Measurements from ENCODE around the gene UBE2Z.
"Not testable (repeated sequence)": the region's sequence is repeated elsewhere in the genome, so short reads cannot be mapped to it uniquely, and the experiment has no call there.

The UBE2Z gene

DNA sequence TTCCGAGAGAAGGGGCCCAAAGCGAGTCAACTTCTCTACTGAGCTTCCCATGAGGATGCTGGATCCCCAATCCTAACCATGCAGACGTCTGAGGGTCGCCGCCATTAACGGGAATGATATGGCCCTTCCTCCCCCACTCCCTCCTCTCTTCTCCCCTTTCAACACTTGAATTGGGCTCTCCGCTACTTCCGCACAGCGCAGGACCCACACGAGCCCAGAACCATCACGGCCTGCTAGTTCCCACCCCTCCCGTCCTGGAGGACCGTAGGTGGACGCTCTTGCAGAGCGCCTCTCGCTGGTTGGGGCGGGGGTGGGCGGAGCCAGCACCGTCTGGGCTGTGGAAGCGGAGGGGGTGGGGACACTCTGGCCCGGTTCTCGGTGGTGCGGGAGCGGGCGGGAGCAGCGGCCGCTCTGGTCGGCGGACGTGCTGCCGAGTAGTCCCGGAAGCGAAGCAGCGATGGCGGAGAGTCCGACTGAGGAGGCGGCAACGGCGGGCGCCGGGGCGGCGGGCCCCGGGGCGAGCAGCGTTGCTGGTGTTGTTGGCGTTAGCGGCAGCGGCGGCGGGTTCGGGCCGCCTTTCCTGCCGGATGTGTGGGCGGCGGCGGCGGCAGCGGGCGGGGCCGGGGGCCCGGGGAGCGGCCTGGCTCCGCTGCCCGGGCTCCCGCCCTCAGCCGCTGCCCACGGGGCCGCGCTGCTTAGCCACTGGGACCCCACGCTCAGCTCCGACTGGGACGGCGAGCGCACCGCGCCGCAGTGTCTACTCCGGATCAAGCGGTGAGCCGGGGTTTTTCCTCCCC lies at the start of gene UBE2Z:
UBE2Z (plus strand) TSS at position 361 of the 797 bp plus-strand sequence; CDS start at position 458, 97 bp downstream.
- peak; percentile 80 for DNase-seq

DNA sequence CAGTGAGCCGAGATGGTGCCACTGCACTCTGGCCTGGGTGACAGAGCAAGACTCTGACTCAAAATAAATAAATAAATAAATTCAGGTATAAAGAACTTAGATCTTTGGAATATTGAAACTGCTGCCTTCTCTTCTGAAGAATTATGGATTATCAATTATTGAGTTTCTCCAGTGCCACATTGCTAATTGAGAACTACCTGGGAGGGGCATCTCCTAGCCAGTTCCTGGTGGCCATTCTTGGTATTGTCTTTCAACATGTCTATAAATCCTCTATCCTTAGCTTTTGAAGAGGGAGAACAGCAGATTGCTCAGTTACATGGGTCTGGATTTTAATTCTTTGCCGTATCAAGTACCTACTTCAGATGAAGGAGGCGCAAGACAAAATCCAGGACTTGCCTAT lies 48.2 kb upstream of the UBE2Z start:
- no peak for DNase-seq

DNA sequence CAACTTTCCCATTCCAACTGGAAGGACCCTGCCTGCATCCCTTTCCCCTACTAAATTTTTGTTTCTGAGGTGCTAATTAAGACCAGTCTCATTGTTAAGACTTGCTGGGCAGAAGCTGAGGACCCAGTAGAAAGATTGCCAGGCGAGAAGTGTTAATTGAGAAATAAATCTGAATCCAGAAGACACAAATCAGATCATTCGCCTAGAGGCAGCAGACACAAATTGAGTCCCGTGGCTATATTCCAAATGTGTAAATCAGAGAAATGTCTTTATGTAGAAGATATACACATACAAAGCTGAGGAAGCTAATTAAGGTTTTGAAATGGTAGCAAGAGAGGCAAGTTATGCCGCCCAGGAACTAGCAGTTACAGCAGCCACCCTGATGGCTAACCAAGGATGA lies 47.8 kb upstream of the UBE2Z start:
- DNase-seq, result no peak

DNA sequence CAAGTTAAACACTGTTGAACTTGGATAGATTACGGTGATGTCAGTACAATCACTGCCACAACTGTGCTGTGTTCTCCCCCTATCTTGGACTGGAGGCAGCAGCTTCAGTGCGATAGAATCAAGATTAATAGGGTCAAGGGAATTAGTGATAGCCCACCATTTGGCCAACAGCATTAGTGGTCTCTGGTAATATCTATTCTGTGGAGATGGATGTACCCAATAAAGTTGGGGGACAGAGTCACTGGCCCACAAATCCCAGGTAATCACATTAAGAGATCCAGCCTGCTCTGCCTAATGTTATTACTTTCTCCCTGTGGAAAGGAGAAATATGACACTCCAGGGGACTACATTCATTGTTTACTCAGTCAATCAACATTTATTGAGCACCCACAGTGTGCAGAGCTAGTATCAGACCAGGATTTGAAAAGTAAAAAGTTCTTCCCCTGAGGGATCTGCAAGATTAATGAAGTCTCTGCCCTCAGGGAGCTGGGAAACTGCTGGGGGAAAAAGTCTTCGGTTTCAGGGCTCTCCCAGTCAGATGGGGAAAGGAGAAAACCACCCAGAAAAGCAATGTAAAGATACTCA lies 39.2 kb upstream of the UBE2Z start:
- no peak for DNase-seq

DNA sequence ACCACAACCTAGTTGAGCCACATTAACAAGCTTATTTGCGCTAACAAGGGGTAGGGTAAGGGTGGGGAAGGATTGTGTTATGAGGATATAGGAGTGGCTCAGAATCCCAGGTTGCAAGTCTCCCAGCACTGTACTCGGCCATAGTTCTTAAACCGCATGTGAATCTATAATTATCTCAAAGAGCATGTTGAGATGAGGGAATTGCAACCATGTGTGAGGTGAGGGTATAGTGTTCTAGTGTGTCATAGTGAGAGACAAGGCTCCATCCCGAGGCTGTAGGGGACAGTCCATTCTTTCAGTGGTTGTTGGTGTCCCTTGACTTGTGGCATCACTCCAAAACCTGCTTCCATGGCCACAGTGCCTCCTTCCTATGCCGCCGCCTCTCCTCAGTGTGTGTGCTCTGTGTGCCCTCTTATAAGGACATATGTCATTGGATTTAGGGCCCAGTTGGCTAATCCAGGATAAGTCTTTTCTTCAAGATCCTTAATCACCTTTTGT lies 38.3 kb upstream of the UBE2Z start:
- no peak for DNase-seq

DNA sequence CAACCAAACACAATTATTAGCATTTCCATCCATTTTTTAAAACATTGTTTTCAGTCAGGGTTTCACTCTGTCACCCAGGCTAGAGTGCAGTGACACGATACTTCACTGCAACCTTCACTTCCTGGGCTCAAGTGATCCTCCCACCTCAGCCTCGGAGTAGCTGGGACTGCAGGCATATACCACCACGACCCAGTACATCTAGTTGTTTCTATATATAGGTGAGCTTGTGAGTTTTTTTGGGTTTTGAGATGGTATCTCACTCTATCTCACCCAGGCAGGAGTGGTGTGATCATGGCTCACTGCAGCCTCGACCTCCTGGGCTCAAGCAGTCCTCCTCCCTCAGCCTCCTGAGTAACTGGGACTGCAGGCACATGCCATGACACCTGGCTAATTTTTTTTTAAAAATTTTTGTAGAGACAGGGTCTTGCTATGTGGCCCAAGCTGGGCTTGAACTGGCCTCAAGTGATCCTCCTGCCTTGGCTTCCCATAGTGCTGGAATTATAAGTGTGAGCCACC lies 37.1 kb upstream of the UBE2Z start:
- no peak for DNase-seq

DNA sequence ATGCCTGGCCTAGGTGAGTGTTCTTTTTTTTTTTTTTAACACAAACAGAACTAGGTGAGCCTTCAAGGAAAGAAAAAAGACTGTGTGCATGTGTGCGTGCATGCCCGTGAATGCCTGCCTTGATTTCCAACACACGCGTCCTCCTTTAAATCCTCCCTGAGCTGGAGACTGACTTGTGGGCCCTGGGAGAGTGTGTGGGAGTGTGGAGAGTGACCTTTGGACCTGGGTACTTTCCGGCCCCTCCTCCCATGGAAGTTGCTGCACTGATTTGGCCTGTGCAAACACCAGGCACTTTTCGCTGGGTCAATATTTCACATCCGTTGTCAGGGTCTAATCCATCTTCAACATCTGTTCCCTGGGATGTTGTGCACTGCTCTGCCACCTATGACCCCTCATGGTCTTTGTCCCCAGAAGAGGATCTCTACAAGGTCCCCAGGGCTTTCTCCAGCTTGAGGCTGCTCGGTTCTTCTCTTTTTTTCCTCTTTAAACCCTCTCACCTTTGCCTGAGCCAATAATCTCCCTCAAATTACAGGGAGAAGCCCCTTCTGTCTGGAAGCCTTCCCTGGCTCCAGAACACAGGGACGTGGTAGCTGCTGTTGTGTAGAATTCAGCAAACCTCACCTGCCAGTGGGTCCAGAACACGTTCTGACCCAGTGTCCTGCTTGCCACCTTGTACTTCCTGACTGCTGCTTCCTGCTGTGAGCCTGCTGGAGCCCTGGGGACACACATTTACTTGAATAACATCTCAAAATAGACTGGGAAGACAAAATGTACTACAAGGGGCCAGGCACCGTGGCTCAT lies 36.5 kb upstream of the UBE2Z start:
- no peak for DNase-seq

DNA sequence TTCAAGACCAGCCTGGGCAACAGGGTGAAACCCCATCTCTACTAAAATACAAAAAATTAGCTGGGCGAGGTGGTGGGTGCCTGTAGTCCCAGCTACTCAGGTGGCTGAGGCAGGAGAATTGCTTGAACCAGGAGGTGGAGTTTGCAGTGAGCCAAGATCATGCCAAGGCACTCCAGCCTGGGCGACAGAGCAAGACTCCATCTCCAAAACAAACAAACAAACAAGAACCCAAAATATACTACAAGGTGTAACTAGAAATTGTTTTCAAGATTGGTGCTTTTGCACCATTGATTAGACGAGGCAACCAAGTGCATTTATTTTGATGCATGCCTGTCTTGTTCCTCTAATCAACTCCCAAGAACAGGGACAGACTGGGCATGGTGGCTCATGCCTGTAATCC lies 35.8 kb upstream of the UBE2Z start:
- not testable (repeated sequence) for DNase-seq

DNA sequence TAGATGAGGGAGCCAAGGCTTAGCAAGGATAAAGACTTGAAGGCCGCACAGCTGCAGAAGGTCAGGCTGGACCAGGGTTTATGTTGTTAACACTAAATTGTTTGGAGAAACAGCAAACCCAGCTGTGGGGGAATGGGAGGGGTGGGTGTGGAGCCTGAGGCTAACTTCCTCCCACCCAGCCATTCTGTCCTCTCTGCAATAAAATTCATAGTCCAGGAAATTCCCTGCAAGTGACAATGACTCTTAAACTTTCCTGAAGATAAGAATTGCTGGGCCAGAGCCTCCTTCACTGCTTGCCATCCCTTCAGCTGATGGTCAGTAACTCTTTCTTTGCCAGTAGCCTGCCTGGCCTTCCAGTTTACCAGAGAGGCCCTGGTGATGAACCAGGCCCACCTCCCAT lies 35.0 kb upstream of the UBE2Z start:
- no peak for DNase-seq

DNA sequence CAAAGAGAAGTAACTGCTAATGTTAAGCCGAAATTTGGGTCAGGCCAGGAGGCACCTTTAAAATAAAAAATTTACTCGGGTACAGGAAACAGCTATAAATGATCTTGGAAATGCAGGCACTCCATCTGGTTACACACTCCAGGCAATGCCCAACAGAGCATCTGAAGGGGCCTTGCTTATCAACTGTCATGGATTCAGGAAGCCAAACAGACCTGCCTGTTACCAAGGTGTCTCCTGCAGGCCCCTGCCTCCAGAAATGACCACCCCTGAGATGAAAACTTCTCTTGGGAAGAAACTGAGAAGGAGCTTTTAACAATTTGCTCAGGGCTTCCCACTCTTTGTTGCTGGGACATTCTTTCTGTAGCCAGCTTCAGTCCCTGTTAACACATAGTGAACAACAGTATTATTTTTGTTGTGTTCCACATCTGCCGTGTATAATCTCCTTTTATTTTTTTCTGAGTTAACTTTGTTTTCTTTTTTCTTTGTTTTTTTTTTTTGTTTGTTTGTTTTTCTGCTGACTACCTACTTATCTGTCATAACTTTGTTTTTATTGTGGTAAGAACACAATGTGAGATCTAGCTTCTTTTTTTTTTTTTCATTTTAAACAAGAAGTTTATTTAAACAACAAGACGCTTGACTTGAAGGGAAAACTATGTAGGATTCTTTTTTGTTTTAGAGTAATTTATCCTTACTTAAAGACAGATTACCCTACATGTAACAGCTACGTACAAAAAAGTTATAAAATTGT lies 34.3 kb upstream of the UBE2Z start:
- DNase-seq, result no peak

DNA sequence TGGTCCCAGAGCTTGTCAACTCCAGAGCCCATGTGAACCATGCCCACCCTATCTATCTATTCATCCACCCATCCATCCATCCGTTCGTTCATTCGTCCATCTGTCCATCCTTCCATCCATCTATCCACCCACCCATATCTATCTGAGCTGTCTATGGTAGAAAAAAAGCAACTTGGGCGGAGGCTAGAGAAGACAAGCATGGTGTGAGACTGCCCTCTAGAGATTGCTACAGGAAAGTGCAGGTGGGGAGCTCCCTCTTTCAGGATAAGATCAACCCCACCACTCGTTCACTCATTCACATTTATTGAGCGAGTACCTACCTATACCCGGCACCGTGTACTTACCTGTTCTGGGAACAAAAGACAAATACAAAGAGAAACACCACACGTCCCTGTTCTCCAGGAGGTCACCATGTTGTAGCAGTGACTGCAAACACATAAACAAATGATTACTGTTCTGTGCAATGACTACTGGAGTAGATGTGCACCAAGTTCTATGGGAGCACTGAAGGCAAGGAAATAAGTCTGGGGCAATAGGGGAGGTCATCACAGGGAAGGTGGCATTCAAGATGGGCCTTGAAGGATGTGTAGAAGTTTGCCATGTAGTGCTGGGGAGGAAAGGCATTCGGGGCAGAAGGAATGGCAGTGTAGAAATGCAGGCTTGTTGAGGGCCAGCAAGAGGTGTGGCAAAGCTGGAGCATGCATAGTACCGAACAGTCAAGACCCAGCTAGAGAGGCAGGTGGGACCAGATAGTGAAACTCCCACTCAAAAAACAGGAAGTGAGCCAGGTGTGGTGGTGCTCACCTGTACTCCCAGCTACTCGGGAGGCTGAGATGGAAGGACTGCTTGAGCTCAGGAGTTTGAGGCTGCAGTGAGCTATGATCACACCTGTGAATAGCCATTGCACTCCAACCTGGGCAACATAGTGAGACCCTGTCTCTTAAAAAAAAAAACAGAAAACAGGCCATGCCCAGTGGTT lies 29.0 kb upstream of the UBE2Z start:
- DNase-seq, result peak; percentile 46

DNA sequence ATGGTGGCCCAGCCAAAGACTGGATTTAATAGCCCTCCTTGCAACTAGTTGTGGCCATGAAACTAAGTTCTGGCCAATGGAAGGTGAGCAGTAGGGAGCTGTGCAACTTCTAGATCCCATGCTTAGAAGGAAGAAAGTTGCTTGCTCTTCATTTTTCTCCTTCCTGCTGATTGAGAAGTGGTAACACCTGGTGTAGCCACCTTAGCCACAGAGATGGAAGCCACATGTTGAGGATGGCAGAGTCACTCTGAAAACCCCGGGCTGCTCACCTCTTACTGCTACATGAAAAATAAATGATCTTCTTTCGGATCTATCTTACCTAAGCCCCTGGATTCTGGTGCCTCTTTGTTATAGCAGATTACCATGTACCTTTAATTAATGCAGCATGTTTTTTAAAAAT lies 25.9 kb upstream of the UBE2Z start:
- DNase-seq, result no peak

DNA sequence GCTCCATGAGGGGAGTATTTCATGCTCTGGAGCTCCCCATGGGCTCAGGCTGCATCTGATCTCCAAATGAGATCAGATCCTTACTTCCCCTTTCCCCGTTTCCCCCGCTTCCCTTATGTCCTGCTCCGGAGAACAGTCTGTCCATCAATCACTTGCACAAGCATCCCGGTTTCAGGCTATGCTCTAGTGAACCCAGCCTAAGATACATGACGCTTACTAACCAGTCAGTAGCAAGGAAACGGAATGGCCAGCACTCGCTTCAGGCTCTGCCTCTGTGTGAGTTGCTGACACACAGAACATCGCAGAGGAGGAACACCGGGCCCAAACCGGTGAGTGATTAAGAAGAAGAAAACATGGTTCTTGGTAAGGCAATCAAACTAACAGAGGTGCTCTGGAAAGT lies 25.0 kb upstream of the UBE2Z start:
- no peak for DNase-seq

DNA sequence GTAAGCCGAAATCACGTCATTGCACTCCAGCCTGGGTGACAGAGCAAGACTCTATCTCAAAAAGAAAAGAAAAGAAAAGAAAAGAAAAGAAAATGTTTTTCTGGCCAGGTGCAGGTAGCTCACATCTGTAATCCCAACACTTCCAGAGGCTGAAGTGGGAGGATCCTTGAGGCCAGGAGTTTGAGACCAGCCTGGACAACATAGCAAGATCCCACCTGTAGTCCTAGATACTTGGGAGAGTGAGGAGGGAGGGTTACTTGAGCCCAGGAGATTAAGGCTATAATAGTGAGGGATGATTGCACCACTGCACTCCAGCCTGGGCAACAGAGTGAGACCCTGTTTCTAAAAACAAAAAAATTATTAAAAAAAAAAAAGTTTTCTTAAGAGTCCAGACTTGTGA lies 18.1 kb upstream of the UBE2Z start:
- DNase-seq, result no peak

DNA sequence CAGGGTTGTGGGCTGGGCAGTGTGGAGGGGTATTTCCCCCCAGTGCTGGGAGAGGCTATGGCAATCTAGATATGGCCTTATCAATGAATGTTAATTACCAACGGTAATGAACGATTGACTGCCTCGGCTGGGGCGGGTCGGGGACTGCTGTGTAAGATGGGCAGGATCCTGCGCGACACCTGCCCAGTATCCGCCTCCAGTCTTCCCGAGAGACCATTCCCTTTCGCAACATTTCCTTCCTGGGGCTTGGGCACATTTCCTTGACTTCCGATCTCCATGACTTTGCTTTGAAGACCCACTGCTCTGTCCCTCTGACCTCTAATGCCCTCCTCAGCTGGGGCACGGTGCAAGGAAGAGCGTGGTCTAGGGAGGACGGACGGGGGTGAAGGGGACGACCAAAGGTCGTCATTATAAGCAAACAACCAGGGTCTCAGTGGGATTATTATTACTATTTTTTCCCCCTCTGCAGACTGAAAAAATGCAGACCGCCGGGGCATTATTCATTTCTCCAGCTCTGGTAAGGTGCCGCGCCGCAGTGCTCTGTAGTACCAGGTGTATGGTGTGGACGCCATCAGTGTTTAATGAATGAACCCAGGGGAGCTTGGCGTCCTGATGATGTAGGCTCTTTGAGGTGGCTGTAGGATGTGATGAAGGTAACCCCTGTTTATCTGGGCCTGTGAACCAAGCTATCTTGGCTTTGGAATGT lies 15.1 kb upstream of the UBE2Z start:
- no peak for DNase-seq

DNA sequence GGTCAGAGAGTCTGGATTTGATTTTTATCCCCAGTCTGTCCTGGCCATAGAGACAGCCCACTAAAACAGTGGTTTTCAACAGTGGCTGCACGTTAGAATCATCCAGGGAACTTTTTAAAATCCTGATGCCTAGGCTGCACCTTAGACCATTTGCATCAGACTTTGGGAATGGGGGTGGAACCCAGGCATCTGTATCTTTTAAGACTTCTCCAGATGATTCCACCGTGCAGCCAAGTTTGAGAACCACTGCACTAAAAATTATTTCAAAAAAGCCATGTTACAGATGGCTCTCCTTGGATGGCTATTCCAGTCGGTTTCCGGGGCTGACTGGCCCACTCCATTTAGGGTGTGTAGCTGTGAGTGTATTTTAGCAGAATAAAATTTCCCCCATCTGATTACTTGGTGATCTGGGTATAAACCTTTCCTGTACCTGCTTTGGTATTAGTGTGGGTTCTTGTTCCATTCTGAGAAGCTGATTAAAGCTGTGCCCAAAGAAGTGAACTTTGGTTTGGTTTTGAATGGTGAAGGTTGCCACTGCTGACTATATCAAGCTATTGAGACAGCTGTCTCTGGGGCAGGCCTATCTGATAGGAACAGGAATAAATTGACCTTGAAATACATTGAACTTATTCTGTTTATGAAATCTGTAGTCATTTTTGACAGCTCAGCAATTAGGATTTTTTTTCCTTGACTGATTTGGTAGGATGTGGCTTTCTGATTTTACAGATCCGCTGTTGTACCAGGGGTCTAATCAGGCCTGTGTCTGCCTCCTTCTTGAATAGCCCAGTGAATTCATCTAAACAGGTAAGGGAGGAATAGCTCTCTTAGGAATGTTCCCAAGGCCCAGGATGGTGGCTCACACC lies 14.3 kb upstream of the UBE2Z start:
- no peak for DNase-seq

DNA sequence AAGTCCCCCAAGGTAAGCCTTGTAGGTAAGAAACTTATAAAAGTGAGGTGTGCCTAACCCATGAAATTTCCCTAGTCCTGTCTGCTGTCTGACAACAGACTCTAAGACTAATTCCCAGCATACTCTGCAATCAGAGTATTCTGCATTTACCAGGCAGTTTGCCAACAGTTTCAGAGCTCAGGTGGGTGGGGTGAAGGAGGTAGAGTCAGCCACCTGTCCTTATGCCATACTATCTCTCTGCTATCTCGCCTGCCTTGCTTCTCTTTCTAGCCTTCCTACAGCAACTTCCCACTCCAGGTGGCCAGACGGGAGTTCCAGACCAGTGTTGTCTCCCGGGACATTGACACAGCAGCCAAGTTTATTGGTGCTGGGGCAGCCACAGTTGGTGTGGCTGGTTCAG lies 13.3 kb upstream of the UBE2Z start:
- DNase-seq, result no peak

DNA sequence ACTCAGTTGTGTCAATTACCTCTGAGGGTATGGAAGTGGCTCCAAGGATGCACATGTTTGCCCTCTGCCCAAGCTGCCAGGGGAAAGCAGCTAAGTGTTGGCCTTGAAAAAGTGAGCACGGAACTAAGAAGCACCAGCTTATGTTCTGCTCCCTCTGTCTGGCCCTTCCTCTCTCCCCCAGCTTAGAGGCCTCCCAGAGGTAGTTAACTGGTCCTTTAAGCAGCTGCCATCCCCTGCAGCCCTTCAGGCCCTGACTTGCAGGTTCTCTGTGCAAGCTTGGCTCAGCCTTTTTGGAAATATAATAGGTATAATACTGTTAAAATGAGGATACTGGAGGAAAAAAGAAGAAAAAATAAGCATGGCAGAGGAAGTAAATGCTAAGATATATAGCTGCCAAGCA lies 7.0 kb upstream of the UBE2Z start:
- DNase-seq, result no peak

DNA sequence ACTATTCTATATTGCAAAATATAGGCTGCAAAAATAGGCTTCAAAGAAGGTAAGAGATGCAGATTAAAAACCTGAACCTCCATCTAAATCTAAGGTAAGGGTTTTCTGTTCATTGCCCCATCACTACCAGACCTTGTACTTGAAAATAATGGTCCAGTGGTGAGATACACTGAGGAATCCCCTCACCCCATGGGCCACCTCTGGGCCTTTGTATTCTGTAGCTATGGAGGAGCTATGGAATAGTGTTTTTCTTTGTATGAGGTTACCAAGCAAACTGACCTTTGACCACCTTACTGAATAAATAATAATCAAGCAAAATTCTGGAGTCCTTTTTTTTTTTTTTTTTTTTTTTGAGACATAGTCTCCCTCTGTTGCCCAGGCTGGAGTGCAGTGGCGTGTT lies 4.8 kb upstream of the UBE2Z start:
- no peak for DNase-seq

DNA sequence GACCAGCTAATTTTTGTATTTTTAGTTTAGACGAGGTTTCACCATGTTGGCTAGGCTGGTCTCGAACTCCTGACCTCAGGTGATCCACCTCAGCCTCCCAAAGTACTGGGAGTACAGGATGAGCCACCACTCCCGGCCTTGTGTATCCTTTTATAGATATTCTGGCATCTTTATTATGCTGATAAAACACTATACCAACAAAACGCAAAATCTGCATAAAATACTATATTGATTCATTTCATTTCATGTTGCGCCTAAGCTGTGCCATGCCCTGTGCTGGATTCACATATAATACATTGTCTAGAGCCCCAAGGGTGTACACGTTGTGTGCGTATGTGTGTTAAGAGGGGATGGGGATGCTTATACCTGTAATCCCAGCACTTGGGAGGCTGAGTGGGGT lies 3.8 kb upstream of the UBE2Z start:
- DNase-seq, result no peak

All from NCI-H2107 (cell line).